Measurements from ENCODE around the gene CD99L2.
"Not testable (repeated sequence)": the region's sequence is repeated elsewhere in the genome, so short reads cannot be mapped to it uniquely, and the experiment has no call there.

The CD99L2 gene

GRCh38 chrX:150856785-150857184 is 41.7 kb downstream of the CD99L2 start:
- no peak for DNase-seq (ENCODE audit: low read depth)

- DNase-seq (ENCODE audit: low read depth): no peak
Measured at GRCh38 chrX:150856101-150856500, 42.4 kb downstream of the CD99L2 start.

GRCh38 chrX:150854856-150855255 is 43.6 kb downstream of the CD99L2 start:
- DNase-seq (ENCODE audit: low read depth): no peak

DNA sequence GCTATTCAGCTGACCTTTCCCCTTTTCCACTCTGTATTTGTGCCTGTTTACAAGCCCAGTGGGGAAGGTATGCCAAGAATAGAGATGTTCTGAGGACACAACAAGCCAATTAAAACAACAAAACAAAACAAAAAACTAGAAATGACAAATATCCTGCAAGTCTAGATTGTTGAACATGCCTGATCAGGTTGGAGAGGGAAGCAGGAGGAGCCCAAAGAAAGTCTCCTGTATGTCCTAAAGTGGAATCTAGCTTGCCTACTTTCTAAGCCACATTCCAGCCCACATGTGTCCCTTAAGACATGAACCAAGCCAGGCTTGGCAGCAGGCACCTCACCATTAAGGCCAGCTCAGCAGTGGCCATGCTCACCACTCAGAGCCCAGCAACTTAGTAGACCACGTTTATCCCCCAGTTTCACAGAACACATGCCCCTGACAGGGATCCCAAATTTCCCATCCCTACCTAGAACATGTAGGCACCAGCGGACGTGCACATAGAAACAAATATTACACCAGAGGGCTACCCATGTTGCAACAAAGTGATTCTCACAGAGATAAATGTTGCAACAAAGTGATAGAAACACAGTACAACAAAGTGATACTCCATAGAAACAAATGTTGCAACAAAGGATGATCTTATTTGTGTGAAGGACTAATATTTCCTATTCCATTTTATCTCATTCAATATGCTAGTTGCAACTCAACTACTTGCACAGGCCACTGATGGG is 48.3 kb downstream of the CD99L2 start:
- no peak for DNase-seq (ENCODE audit: low read depth)

DNA sequence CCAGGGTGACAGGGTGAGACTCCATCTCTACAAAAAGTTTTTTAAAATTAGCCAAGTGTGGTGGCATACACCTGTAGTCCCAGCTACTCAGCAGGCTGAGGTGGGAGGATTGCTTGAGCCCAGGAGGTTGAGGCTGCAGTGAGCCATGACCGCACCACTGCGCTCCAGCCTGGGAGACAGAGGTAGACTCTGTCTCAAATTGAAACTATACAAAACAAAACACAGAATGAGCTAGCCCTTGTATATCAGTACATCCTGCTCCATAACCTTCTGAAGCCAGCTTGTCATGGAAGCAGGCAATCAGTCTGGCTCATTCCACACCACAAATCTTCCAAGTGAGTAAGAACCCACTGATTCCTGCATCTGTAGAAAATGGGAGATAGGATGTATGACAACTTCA is 49.0 kb downstream of the CD99L2 start:
- DNase-seq (ENCODE audit: low read depth): no peak

- no peak for DNase-seq (ENCODE audit: low read depth)
Measured at GRCh38 chrX:150848914-150849365, 49.5 kb downstream of the CD99L2 start.

- DNase-seq (ENCODE audit: low read depth): no peak
Measured at GRCh38 chrX:150847088-150847487, 51.4 kb downstream of the CD99L2 start.

DNA sequence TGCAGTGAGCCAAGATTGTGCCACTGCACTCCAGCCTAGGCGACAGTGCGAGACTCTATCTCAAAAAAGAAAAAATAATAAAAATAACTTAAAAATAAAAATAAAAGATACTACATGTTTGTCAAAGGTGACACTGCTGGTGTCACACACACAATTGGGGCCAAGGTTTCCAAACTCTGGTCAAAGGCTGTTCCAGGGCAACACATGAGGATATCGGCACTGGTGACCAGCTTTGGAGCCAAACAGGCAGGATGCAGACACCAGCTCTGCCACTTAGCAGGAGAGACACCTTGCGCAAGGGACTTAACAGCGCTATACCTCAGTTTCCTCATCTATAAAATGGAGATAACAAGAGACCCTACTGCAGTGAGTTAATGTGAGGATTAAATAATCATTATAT is 52.3 kb downstream of the CD99L2 start:
- DNase-seq (ENCODE audit: low read depth): no peak

- DNase-seq (ENCODE audit: low read depth): no peak
Measured at GRCh38 chrX:150845091-150845490, 53.4 kb downstream of the CD99L2 start.

DNA sequence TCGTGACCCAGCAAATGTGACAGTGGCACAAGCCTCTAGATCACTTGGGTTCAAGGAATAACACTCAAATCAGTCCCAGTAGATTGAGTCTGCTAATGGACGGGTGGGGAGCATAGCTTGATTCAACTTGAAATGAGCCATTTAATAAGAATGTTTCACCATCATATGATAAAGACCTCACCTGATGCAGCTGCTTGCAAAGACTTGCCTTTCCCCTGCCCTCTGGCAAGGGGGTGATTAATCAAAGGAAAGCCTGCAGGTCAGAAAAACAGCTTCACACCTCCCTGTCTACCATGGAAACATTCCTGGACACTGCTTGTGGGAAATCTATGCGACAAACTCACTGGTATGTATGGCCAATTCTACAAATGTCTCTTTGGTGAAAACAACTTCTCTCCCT is 54.5 kb downstream of the CD99L2 start:
- no peak for DNase-seq (ENCODE audit: low read depth)

DNA sequence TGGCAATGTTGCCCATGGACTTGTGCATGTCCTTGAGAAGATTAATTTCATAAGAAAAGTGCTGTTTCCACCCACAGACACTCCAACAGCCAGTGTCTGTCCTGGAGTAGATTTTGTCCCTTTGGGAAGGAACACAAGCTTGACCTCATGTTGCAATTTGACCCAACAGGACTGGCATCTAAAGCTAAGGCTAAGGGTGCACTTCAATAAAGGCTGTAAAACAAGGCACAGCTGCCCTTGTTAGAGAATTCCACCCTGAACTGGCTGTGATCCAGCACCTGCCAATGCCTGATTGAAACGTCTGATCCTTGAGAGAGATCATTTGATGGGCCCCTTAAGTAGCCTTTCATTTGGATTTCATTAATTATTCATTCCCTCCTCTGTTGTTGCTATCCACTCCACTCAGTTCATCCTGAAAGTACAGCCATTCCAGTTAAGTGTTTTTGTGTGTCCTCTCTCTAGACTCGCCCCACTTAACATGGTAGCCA is 56.2 kb downstream of the CD99L2 start:
- no peak for DNase-seq (ENCODE audit: low read depth)

GRCh38 chrX:150841456-150842197 is 56.8 kb downstream of the CD99L2 start:
- no peak for DNase-seq (ENCODE audit: low read depth)

- DNase-seq (ENCODE audit: low read depth): no peak
Measured at GRCh38 chrX:150837845-150838244, 60.6 kb downstream of the CD99L2 start.

DNA sequence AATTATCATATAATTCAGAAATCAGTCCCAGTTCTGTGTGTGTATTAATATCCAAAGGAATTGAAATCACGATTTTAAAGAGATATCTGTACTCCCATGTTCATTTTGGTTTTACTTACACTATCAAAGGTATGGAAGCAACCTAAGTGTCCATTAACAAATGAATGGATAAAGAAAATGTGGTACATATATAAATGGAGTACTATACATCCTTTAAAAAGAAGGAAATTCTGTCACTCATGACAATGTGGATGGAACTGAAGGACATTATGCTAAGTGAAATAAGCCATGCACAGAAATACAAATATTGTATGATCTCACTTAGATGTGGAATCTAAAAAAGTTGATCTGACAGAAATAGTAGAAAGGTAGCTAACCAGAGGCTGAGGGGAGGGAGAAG is 63.8 kb downstream of the CD99L2 start:
- no peak for DNase-seq (ENCODE audit: low read depth)

DNA sequence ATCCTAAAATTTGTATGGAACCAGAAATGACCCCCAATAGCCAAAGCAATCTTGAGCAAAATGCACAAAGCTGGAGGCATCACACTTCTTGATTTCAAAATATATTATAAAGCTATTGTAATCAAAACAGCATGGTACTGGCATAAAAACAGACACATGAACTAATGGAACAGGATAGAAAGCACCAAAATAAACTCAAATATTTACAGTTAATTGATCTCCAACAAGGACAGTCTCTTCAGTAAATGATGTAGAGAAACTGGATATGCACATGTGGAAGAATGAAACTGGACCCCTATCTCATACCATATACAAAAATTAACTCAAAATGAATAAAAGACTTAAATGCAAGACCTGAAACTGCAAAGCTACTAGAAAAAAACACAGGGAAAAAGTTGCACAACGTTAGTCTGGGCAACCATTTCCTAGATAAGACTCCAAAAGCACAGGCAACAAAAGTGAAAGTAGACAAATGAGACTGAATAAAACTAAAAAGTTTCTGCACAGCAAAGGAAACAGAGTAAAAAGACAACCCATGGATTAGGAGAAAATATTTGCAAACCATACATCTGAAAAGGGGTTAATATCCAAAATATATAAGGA is 64.9 kb downstream of the CD99L2 start:
- no peak for DNase-seq (ENCODE audit: low read depth)

DNA sequence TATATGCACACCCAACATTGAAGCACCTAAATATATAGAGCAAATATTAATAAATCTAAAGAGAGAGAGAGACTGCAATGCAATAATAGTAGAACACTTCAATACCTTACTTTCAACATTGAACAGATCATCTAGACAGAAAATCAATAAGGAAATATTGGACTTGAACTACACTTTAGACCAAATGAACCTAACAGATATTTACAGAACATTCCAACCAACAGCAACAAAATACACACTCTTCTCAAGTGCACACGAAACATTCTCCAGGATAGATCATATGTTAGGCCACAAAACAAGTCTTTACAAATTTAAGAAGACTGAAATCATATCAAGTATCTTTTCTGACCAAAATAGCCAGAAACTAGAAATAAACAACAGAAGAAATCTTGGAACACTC is 66.6 kb downstream of the CD99L2 start:
- no peak for DNase-seq (ENCODE audit: low read depth)

DNA sequence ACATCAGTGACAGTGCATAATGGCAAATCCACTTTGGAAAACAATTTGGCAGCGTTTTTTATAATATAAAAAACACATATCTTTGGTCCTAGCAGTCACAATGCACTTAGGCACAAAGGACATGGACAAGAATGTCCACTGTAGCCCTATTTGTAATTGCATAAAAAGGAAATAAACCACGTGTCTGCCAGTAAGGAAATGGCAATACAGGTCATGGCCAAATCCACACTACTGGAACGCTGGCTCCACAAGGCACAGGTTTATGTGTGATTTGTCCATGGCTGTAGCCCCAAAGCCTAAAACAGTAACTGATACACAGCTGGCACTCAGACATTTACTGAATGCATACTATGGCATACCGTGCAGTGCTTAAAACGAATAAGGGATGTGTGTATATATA is 69.7 kb downstream of the CD99L2 start:
- DNase-seq (ENCODE audit: low read depth): no peak

DNA sequence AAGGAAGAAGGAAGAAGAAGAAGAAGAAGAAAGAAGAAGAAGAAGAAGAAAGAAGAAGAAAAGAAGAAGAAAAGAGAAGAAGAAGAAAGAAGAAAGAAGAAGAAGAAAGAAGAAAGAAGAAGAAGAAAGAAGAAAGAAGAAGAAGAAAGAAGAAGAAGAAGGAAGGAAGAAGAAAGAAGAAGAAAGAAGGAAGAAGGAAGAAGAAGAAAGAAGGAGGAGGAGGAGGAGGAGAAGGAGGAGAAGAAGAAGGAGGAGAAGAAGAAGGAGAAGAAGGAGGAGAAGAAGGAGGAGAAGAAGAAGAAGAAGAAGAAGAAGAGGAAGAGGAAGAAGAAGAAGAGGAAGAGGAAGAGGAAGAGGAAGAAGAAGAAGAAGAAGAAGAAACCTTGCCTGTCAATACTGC is 74.1 kb downstream of the CD99L2 start:
- DNase-seq (ENCODE audit: low read depth): not testable (repeated sequence)

DNA sequence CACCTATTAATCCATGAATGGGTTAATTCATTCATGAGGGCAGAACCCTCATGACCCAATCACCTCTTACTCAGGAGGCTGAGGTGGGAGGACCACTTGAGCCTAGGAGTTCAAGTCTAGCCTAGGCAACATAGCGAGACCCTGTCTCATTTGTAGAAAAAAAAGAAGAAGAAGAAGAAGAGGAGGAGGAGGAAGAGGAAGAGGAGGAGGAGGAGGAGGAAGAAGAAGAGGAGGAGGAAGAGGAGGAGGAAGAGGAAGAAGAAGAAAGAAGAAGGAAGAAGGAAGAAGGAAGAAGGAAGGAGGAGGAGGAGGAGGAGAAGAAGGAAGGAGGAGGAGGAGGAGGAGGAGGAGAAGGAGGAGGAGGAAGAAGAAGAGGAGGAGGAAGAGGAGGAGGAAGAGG is 74.6 kb downstream of the CD99L2 start:
- DNase-seq (ENCODE audit: low read depth): not testable (repeated sequence)

DNA sequence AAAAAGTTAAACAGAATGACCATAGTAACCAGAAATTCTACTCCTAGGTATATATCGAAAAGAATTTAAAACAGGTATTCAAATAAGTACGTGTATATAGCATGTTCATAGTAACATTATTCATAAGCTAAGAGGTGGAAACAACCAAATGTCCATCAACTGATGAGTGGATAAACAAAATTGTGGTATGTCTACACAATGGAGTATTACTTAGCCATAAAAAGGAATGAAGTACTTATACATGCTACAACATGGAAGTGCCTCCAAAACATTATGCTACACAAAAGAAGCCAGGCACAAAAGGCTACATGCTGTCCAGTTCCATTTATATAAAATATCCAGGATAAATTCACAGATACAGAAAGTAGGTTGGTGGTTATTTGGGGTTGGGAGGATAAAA is 76.5 kb downstream of the CD99L2 start:
- DNase-seq (ENCODE audit: low read depth): no peak

DNA sequence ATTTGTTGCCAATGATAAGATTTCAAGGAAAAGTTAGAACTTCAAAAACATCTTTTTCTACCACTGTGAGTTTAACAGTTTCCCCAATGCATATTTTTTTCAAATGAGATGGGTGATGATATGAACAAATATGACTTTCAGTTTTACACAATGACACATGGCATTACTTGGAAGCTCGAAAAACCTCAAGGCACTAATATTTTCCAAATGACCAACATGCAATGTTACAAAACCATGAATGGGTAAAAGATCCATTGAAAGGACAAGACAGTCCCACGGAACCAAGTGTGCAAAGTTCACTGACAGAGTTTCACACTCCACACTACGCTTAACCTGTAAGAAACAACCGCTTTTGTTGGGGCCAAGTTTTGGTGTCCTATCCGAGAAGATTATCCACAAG is 84.5 kb downstream of the CD99L2 start:
- no peak for DNase-seq (ENCODE audit: low read depth)

DNA sequence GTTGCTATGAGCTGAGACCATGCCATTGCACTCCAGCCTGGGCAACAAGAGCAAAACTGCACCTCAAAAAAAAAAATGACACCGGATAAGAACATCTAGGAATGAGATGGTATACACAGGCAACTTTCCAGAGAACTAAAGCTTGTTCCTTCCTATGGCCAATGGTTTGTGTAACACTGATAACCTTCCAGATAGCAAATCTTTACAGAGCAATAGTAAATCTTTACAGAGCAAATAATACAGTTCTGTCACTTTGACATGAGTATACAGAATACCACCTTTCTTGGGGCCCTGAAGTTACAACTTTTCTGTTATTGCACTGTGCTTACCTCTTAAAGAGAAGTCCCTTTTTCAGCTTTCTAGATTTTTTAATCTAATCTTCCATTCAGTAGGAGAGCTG is 91.6 kb downstream of the CD99L2 start:
- no peak for DNase-seq (ENCODE audit: low read depth)

DNA sequence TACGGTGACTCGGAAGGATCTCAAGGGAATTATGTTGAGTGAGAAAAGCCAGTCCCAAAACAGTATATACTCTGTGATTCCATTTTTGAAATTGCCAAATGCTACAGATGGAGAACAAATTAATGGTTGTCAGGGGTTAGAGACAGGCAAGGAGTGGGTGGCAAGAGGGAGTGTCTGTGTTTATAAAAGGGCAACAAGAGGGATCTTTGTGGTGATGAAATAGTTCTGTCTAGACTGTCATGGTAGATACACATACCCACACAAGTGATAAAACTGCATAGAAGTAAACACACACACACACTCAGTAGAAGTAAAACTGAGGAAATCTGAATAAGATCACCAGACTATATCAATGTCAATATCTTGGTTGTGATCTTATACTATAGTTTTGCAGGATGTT is 92.7 kb downstream of the CD99L2 start:
- DNase-seq (ENCODE audit: low read depth): no peak

Measured in stimulated activated CD8-positive, alpha-beta memory T cell treated with anti-CD3 and anti-CD28 coated beads, Interleukin-12 subunit alpha, Interleukin-12 subunit beta, amount 100 ng/mL, for 1 hour (primary cell).